ENCODE data around the gene IGF2BP3. TPM values are rescaled to one million over a fixed set of nuclear protein-coding genes. Genes with fewer than 3 reads are reported as not detected.

The IGF2BP3 gene
- polyA plus RNA-seq, 1 donor, result 27.8 TPM

DNA sequence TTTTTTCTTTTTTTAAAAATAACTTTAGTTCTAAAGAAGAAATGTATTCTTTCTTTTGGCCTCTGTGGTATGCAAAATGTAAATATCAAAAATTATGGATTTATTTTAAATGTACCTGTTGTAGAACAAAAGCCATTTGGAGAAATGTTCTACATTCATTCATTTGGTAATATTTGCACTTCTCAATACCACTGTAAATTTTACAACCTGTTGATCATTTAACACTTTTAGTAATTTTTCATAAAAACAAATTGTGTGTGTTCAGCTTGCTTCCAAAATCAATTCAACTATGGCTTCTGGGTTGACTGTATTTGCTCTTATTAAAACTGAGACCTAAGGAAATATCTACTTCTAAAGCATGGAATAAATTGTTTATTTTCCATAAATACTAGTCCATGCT lies 2.3 kb upstream of the IGF2BP3 start:
- no peak for DNase-seq (ENCODE audit: low read depth)

DNA sequence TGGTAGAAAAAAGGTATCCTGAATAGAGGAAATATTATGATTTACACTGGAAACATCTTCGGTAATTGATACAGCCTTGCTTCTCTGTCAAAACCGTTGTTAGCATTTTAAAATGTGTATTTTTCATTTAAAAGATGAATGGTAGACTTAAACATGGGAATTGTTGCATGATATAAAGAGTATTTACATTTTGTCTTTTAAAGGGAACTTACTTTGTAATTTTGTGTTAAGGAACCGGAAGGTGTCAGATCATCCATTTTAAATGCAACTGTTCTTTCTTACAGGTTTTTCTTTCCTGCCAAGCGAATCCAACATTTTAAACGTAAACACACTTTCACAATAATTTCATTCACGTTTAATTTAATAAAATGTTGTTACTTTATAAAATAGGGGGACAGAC lies 1.8 kb upstream of the IGF2BP3 start:
- no peak for DNase-seq (ENCODE audit: low read depth)

DNA sequence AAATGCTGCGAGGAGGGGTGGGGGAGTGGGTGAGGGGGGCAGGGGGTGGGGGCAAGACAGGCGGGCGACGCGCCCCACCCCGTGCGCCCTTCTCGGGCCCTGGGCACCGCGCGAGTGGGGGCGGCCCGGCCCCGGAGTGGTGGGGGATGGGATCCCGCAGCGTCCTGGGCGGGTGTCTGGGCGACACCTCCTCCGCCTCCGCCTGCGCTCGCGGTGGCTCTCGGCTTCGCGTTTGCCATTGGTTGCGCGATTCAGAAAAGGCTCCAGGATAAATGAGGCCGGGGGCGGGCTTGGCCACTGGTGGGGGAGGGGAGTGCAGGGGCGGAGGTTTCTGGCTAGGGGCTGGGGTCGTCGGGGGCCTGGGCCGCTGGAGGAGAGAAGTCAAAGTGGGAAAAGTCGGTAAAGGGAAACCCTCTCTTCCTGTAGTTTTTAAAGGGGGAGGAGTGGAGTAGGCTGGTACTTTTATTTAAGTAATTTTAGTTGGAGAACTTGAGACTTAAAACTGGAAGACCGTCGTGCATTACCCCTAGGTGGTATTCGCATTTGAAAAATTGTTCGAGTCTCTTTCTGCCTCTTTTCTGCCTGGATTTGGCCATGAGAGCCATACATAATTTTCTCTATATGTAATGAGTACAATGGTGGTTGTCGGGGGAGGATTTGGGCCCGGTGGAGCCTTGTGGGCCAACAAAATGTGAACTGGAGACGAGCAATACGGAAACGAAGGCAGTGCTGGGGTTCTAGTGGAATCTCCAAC lies 992 bp upstream of the IGF2BP3 start:
- no peak for DNase-seq (ENCODE audit: low read depth)

DNA sequence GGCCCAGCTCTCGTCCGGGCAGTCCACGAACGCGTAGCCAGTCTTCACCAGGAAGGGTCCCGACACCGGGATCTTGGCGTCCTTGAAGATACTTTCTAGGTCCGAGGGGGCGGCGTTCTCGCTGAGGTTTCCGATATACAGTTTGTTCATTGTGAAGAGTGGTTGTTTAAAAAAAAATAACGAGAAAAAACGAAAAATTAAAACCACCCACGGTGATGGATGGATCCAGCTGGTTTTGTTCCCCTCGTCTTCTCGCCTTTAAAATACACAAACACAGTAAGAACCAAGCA lies 385 bp downstream of the IGF2BP3 start:
- no peak for DNase-seq (ENCODE audit: low read depth)

DNA sequence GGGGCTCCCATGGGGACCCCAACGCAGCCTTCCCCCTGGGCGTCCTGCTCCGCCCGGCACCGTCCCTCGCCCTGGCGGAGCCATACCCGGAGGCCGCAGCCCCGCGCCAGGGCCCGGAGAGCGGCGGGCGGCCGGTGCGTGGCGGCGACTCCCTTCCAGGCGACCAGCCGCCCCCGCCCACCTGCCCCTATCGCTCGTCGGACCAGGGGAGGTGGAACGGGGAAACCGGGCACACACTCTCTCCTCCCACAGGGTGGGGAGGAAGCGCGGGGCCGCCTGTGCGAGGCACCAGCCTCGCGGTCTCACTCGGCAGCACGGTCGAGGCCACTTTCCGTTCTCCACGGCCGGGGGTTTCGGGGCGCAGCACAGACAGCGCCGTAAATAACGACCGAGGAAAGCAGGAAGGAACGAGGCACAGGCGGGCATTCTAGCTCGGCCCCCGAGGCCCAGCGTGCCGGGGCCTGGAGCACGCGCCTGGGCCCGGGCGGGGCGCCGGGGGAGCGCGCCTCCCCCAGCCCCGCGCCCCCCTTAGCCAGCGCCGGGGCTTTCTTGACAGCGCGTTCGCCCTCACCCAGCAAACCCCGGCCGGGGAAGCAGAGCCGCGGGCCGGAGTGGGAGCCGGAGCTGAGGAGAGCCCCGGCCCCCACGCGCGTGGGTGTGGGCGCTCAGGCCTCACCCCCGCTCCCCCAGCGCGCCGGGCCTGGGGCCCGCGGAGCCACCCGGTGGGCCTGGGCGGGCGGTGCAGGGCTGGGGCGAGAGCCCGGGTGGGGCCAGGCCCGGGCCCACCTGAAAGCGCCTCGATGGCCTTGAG lies 936 bp downstream of the IGF2BP3 start:
- no peak for DNase-seq (ENCODE audit: low read depth)

DNA sequence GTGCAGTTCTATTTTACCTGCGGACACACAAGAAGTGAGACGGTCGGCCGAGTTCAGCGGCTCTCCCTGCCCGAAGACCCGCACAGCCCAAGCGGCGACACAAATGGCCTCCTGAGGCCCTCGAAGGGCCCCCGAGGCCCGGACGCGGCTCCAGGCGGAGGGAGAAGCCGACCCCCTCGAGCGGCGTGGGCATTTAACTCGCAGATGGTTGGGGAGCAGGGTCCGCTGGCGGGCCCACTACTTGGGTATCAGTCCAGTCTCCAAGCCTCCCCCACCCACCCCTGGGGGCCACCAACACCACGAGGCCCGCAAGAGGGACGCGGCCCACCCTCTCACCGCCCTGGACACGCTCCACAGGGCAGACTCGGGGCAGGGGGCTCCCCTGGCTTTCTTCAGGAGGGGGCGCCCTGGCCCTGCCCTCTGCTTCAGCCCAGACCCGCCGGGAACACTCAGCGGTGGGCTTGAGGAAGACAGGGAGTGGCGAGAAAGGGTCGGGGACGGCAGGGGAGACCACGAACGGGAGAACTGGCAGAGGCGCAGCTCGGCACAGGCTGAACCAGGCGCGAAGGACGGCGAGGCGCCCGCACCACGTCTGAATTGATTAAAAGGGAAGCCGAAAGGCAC lies 1.7 kb downstream of the IGF2BP3 start:
- DNase-seq (ENCODE audit: low read depth), result no peak

DNA sequence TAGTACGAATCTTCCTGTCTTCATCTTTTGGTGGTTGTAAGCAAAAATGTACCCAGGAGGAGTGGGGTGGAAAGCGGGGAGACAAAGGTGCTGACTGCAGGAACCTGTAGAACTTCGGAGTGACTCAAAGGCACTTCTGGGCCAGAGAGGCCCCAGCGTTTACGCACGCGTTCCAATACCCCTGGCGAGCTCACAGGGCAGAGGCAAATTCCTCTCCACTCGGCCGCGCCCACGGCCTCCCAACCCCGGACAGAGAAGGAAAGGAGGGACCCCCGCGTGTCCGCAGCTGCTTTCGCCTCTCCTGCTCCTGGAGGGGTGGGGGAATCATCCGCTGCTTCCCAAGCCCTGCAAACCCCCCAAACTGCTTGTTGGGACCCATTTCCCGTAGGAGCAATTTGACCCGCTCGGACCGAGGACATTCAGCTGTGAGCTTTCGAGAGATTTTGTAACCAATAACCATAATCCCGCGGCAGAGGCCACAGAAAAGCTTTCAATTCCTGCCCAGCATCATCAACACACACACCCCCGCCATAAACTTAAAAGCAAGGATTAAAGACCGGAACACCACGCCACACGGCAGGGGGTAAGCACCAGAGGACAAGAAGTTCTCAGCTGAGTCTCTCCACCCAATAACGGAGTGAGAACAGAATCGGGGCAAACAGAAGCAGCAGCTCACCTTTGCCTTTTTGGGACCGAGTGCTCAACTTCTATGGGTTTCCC lies 2.3 kb downstream of the IGF2BP3 start:
- no peak for DNase-seq (ENCODE audit: low read depth)

DNA sequence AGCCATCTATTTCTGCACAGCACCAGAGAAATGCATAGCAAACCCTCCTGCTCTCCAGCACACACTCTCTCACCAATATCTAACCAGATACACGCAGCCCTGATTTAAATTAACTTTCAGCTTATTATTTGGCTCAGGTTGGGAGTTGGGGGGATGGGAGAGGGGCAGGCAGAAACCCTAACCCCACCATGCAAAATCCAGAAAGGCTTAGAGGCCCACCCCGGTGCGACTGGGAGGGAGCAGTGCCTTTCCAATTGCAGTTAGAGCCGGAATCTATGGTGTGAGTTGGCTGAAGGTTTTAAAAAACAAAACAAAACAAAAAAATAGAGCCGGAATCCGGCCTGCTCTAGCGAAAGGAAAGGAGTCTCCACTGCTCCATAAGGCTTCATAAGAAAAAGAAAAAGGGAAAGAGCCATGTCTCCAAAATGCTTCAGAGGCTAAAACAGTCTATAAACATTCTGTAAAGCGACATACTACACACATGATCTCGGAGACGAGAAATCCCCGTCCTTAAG lies 2.9 kb downstream of the IGF2BP3 start:
- no peak for DNase-seq (ENCODE audit: low read depth)

DNA sequence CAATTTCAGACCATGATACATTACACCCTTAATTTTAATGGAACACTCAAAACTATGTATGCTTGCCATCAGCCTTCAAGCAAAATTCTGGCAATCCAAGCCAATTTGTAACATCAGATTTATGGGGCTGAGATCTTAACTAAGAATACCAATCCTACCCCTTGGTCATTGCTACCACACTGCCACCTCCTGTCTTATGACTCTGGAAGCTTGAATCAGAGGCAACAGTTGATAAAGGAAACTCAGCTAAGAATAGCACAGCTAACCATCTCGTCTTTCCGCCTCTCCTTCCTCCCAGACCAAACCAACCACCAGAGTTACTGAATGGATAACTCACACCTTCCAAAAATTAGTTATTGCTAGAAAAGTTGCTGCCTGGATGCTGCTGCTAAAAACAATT lies 7.4 kb downstream of the IGF2BP3 start:
- DNase-seq (ENCODE audit: low read depth), result no peak

DNA sequence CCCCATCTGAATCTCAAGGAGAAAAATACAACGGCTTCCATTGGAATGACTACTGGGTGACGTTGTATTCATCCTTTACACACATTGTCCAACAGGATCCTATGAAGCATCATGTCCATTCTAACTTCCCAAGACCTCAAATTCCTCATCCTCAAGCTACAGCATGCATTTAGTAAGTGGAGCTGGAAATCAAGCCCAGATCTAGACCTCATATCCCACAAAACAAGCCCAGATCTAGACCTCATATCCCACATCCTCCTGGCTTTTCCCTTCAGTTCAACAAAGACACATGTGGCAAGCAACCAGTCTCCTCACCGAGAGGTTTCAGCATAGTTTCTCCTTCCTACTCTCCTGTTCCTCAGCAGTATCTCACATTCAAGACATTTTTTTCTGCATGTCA lies 12.2 kb downstream of the IGF2BP3 start:
- DNase-seq (ENCODE audit: low read depth), result no peak

DNA sequence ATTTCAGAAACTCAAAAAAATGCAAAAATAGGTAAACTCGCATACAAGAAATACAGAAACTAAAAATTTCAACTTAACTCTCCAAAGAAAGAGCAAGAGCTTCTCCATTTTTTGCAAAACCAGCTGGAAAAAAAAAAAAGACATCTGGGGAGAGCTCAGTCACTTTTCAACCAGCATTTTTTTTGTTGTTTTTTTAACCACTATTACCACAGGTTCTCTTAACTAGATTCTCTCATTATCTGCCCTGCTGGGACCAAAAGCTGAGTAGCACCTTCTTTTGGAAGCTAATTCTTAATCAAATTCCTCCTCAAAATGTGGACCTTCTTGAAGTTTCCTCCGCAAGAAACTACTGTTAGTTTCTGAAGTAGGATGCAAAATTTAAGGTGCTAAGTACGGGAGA lies 14.2 kb downstream of the IGF2BP3 start:
- DNase-seq (ENCODE audit: low read depth), result no peak

DNA sequence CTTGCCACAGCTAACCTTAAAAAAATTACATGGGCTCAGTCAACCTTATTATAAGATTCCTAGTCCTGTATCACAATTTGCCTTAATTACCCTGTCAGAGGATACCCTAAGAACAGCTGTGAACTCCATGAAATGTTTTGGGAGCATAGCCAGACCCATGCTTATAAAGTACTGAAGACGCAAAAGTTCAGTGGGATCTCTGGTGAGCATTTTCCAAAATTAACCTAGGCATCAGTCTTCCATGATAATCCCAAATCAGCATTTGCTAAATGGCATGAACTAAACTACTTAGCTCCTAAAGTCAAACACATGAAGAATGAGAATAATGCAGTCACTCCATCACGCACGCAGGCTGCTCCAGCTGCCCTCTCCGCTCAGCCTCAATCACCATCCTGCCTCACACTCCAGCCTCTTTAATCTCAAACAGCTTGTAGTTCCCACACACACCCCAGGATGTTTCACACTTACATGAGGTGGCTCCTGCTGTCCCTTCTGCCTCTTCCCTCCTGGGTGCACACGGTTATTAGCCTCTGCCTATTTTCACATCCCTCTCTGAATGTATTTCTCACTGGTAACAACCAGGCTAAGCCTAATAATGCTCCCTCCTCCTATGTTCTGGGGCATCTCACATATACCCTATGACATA lies 15.3 kb downstream of the IGF2BP3 start:
- no peak for DNase-seq (ENCODE audit: low read depth)

DNA sequence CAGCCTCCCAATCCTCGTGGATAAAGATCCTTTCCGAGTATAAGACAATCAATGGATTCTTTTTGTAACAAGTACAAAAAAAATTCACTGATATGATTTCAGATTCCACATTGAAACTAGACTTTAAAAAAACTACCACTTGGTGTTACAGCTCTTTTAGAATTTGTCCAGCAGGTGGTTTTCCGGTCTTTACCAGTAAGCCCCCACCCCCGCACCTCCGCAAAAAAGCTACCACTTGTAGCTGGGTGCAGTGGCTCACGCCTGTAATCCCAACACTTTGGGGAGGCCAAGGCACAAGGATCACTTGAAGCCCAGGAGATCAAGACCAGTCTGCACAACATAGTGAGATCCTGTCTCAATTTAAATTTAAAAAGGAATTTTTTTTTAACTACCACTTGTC lies 19.8 kb downstream of the IGF2BP3 start:
- DNase-seq (ENCODE audit: low read depth), result no peak

DNA sequence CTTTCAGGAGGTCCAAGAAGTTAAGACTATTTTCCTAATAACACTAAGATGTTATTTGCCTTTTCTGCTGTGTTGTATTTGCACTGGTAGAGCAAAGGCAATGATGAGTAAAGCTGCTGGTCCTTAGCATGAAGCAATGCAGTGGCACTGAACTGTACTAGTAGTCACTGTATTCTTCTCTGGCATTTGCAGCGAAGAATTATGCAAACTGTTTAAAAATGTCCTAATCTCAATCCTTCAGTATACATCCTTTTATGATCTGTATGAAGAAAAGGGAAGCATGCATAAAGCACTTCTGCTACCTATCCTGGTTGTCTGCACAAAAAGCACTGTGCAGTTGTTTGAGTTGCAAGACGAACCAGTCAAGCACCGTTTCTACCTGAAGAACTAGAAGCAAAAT lies 20.4 kb downstream of the IGF2BP3 start:
- no peak for DNase-seq (ENCODE audit: low read depth)

DNA sequence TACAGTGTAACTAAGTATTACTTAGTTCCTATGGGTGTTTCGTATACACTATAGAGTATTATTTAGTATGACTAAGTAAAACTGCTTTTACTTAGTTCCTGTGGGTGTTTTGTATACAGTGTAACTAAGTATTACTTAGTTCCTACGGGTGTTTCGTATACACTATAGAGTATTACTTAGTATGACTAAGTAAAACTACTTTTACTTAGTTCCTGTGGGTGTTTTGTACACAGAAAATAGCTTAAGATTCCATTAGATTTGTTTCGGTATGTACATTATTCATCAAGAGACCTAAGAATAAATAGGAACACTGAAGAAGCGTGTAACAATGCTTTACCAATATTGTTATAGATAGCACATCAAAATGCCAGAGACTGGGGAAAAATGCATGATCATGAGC lies 25.0 kb downstream of the IGF2BP3 start:
- DNase-seq (ENCODE audit: low read depth), result no peak

DNA sequence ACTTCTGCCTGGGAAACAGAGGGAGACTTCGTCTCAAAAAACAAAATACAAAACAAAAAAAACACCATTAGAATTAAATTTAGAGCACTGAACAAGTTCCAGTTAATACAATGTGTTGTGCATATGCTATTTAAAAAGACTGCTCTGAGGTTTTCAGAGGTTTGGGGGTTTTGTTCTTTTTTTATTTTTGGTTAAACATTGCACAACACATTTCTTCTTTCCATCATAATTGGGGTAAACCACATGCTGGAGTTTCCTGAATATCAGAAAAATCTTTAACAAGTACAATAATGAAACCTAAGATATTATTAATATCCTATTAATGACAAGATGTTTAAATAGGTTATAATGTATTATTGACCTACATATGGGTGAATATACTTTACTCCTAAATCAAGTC lies 26.3 kb downstream of the IGF2BP3 start:
- no peak for DNase-seq (ENCODE audit: low read depth)

DNA sequence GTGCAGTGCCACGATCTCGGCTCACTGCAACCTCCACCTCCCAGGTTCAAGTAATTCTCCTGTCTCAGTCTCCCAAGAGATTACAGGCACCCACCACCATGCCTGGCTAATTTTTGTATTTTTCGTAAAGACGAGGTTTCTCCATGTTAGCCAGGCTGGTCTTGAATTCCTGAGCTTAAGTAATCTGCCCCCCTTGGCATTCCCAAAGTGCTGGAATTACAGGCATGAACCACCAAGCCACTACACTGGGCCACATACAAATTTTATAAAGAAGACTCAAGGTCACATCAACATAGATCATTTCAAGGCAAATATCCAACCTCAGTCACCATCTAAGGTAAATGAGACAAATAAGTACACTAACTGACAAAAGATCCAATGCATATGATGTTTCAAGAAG lies 32.1 kb downstream of the IGF2BP3 start:
- DNase-seq (ENCODE audit: low read depth), result no peak

DNA sequence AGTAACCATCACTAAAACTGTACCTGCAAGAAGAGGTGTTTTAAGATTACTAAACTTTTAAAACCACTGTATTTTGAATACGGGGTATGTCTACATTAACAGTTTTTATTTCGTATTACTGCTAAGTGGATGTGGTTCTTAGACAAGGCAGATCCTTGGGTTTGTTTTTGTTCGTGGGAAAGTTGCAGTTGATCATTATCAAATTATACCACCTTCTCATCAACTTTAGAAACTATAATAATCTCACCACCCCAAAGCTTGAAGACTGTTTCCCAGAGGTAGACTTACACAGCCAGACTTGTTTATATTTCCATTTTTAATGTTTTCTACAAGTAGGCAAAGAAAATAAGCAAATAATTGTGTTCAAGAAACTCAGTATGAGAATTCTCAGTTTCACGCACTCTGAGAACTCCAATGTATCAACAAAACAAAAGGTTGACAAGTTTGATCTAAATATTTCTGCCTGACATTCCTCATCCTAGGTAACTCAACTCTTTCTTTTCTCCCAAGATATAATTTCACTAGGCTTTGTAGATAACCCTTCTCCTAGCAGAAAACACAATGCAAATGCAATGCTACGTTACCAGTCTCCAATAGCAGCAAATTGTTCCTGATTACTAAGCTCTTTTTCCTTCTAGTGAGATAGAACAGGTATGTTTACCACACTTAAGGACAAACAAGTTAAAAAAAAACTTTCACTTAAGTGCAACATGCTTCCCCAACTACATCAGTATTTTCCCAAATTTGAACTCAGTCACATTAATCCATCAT lies 36.0 kb downstream of the IGF2BP3 start:
- no peak for DNase-seq (ENCODE audit: low read depth)

DNA sequence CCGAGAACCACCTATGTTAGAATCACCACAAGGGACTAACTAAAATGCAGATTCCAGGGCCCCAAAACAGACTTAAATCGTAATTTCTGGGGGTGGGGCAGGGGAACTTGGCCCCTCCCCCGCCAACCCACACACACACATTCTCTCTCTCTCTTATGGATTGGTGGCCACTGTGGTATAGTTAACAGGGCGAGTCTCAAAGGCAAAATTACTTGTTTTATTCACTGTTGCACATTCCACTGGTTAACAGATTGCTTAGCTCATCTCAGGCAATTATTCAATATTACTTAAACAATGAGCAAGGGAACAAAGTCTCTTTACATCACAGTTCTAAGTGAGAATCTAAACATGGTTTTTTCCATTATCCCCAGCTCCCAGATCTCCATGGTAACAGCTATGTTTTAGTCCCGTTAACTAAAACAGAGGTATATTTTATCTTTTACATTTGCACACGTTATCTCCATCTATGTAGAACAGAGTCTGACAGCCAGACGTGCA lies 38.5 kb downstream of the IGF2BP3 start:
- no peak for DNase-seq (ENCODE audit: low read depth)

DNA sequence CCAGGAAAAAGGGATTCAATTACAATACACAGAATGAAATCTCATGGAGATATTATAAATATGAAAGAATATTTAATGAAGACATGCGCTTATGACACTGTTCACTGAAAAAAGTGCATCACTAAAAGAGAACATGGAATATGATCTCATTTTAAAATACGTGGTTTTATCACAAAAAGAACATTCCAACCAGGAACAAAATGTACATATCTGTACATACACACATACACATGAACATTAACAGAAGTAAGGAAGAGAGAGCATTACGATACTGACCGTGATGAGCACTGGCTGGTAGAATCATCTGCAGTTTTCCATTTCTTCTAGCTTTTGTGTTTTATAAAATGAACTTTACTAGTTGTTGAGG lies 39.4 kb downstream of the IGF2BP3 start:
- no peak for DNase-seq (ENCODE audit: low read depth)

DNA sequence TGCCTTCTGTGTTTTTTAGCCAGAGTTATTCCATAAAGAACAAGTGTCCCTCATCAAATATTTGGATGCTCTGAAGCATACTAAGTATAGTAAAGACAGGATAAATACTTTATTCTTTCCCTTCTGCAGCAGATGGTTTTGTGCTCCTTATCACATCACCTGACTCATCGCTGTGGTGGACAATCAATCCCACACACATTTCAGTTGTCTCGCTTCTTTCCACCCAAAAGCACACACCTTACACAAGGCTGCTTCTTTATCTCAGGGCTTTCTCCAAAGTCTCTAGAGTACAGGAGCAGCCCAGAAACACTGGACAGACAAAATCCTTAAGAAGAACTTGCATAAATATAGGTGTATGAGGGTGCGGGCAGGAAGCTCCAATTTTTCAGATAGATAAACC lies 43.4 kb downstream of the IGF2BP3 start:
- no peak for DNase-seq (ENCODE audit: low read depth)
